ENCODE measurements around the gene UBC. TPM values are rescaled to one million over a fixed set of nuclear protein-coding genes. Genes with fewer than 3 reads are reported as not detected.
"Not testable (repeated sequence)": the region's sequence is repeated elsewhere in the genome, so short reads cannot be mapped to it uniquely, and the experiment has no call there.

UBC gene
- total RNA-seq, 1 experiment from 2014 or later, result 880 TPM

DNA sequence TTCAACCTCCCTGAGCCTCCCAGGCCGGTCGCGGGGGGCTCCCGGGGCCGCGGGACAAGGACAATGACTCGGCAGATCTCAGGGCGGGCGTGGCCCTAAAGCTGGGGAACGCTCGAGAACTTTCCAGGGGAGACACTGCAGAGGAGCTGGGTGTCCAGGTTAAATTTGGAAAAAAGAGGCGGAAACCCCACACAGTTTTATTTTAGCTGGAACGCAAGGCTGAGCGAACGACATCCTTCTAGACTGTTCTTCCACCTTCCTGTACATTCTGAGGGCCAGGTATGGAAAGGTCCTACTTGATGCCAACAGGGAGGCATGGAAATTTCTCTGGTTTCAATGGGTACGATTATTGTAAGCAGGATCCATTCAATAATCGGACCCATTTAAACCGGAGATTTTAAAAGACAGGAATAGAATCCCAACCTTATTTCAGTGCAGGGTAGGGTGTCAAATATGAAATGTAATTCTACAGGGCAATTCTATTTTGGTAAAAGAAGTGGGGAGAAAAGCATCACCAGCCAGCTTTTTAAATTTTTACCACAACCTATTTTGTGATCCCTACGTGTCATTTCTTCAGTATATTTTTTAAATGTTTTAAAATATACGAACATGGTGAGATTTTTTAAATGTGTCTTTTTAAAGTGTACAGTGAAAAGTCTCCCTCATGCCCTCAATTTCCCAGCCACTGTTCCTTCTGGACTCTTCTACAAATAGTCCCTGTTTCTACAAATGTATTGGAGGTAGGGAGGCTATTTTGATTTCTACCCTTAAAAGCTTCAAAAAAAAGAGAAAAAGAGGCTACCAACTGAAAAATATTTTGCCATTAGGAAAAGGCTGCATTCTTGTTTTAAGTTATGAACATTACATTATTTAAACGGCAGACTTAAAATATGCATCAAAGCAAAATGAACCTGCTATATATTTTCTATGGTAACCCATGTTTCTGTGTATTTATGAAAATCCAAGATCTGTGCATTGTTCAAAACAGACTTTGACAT is 1.1 kb upstream of the UBC start:
- intact Hi-C loops (cut with micrococcal nuclease; ENCODE audit: unreplicated experiment), result no loop called here
- H3K27me3 ChIP-seq (replicated peaks; ENCODE audit: control insufficient read depth, insufficient read depth, low read length), result no peaks in the 10 kb centered on the region
- no peaks in the 10 kb centered on the region for H3K9me3 ChIP-seq
- TSS peak; percentile 71 for BruUV-seq (replicated peaks)
- CTCF ChIA-PET, result interaction anchor here (0.6 to 3.9 kb wide), 3 partner anchors 9 to 45 kb away, joined by 4 to 19 read pairs (median 17); no protein-coding TSS in a partner anchor
- peak overlapping the region; percentile 87 for H3K4me3 ChIP-seq (ENCODE audit: low read depth, low read length)
- Mint-ChIP-seq H3K4me3 (ENCODE audit: unreplicated experiment) (peak overlapping the region; percentile 98), H3K36me3 (ENCODE audit: insufficient read depth, unreplicated experiment) (peaks cover 69% of the 10 kb centered on the region), H3K27me3 (ENCODE audit: insufficient read depth, unreplicated experiment) (peaks cover 4% of the 10 kb centered on the region), H3K9me3 (ENCODE audit: unreplicated experiment) (no peaks in the 10 kb centered on the region), H3K4me1 (ENCODE audit: low read depth, unreplicated experiment) (peaks cover 49% of the 10 kb centered on the region), H3K27ac (ENCODE audit: unreplicated experiment) (peak overlapping the region; percentile 100)
- POLR2A ChIA-PET, result interaction anchor here (0.6 to 2.8 kb wide), 5 partner anchors 9 to 90 kb away, joined by 3 to 44 read pairs (median 4); no protein-coding TSS in a partner anchor
- TF ChIP-seq, protein P1, sequence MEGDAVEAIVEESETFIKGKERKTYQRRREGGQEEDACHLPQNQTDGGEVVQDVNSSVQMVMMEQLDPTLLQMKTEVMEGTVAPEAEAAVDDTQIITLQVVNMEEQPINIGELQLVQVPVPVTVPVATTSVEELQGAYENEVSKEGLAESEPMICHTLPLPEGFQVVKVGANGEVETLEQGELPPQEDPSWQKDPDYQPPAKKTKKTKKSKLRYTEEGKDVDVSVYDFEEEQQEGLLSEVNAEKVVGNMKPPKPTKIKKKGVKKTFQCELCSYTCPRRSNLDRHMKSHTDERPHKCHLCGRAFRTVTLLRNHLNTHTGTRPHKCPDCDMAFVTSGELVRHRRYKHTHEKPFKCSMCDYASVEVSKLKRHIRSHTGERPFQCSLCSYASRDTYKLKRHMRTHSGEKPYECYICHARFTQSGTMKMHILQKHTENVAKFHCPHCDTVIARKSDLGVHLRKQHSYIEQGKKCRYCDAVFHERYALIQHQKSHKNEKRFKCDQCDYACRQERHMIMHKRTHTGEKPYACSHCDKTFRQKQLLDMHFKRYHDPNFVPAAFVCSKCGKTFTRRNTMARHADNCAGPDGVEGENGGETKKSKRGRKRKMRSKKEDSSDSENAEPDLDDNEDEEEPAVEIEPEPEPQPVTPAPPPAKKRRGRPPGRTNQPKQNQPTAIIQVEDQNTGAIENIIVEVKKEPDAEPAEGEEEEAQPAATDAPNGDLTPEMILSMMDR (IDR thresholded peaks at IDR 0.05; ENCODE audit: insufficient read depth in 1 of 2, low read depth in 1 of 2, low read length in 1 of 2, severe bottlenecking in 1 of 2, unreplicated experiment in 1 of 2), result no peak
- peaks cover 41% of the 10 kb centered on the region for H3K4me1 ChIP-seq
- H3K36me3 ChIP-seq (ENCODE audit: control insufficient read depth, insufficient read depth, low read length), result peaks cover 4% of the 10 kb centered on the region
- DNase-seq, result peak in 1 of 2 experiments; percentile 59

DNA sequence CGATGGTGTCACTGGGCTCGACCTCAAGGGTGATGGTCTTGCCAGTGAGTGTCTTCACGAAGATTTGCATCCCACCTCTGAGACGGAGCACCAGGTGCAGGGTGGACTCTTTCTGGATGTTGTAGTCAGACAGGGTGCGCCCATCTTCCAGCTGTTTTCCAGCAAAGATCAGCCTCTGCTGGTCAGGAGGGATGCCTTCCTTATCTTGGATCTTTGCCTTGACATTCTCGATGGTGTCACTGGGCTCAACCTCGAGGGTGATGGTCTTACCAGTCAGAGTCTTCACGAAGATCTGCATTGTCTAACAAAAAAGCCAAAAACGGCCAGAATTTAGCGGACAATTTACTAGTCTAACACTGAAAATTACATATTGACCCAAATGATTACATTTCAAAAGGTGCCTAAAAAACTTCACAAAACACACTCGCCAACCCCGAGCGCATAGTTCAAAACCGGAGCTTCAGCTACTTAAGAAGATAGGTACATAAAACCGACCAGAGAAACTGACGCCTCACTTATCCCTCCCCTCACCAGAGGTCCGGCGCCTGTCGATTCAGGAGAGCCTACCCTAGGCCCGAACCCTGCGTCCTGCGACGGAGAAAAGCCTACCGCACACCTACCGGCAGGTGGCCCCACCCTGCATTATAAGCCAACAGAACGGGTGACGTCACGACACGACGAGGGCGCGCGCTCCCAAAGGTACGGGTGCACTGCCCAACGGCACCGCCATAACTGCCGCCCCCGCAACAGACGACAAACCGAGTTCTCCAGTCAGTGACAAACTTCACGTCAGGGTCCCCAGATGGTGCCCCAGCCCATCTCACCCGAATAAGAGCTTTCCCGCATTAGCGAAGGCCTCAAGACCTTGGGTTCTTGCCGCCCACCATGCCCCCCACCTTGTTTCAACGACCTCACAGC is 717 bp downstream of the UBC start:
- ChIA-PET CTCF (interaction anchor here (0.8 to 1.1 kb wide), 2 partner anchors 9 to 15 kb away, joined by 3 read pairs; no protein-coding TSS in a partner anchor), POLR2A (interaction anchor here (0.8 to 1.7 kb wide), 4 partner anchors 8 to 29 kb away, joined by 5 to 21 read pairs (median 8); no protein-coding TSS in a partner anchor)
- intact Hi-C loops (cut with micrococcal nuclease; ENCODE audit: unreplicated experiment), result no loop called here
- H3K4me1 ChIP-seq, result peaks cover 41% of the 10 kb centered on the region
- peak overlapping the region; percentile 87 for H3K4me3 ChIP-seq (ENCODE audit: low read depth, low read length)
- peak overlapping the region; percentile 98 for H3K4me3 Mint-ChIP-seq (ENCODE audit: unreplicated experiment)
- H3K36me3 Mint-ChIP-seq (ENCODE audit: insufficient read depth, unreplicated experiment), result peaks cover 85% of the 10 kb centered on the region
- BruUV-seq (replicated peaks), result no TSS peak
- peaks cover 4% of the 10 kb centered on the region for H3K27me3 Mint-ChIP-seq (ENCODE audit: insufficient read depth, unreplicated experiment)
- no peaks in the 10 kb centered on the region for H3K9me3 Mint-ChIP-seq (ENCODE audit: unreplicated experiment)
- H3K27me3 ChIP-seq (replicated peaks; ENCODE audit: control insufficient read depth, insufficient read depth, low read length), result no peaks in the 10 kb centered on the region
- peaks cover 46% of the 10 kb centered on the region for H3K4me1 Mint-ChIP-seq (ENCODE audit: low read depth, unreplicated experiment)
- H3K9me3 ChIP-seq, result no peaks in the 10 kb centered on the region
- TF ChIP-seq, protein P1 (IDR thresholded peaks at IDR 0.05; ENCODE audit: insufficient read depth in 1 of 2, low read depth in 1 of 2, low read length in 1 of 2, severe bottlenecking in 1 of 2, unreplicated experiment in 1 of 2), result peak; percentile 56 to 62
- H3K36me3 ChIP-seq (ENCODE audit: control insufficient read depth, insufficient read depth, low read length), result peaks cover 4% of the 10 kb centered on the region
- peak; percentile 91 to 94 for DNase-seq
- peak overlapping the region; percentile 100 for H3K27ac Mint-ChIP-seq (ENCODE audit: unreplicated experiment)

DNA sequence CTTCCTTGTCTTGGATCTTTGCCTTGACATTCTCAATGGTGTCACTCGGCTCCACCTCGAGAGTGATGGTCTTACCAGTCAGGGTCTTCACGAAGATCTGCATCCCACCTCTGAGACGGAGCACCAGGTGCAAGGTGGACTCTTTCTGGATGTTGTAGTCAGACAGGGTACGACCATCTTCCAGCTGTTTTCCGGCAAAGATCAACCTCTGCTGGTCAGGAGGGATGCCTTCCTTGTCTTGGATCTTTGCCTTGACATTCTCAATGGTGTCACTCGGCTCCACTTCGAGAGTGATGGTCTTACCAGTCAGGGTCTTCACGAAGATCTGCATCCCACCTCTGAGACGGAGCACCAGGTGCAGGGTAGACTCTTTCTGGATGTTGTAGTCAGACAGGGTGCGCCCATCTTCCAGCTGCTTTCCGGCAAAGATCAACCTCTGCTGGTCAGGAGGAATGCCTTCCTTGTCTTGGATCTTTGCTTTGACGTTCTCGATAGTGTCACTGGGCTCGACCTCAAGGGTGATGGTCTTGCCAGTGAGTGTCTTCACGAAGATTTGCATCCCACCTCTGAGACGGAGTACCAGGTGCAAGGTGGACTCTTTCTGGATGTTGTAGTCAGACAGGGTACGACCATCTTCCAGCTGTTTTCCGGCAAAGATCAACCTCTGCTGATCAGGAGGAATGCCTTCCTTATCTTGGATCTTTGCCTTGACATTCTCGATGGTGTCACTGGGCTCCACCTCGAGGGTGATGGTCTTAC is 1.7 kb downstream of the UBC start:
- DNase-seq; H3K36me3 ChIP-seq (ENCODE audit: control insufficient read depth, insufficient read depth, low read length); POLR2A ChIA-PET; H3K9me3 Mint-ChIP-seq (ENCODE audit: unreplicated experiment); H3K27me3 Mint-ChIP-seq (ENCODE audit: insufficient read depth, unreplicated experiment); H3K9me3 ChIP-seq; intact Hi-C loops (cut with micrococcal nuclease; ENCODE audit: unreplicated experiment); CTCF ChIA-PET; H3K27me3 ChIP-seq (replicated peaks; ENCODE audit: control insufficient read depth, insufficient read depth, low read length): not testable (repeated sequence)
- H3K4me3 ChIP-seq (ENCODE audit: low read depth, low read length), result peak overlapping the region; percentile 11; the same call in 1 of the 2 replicates
- peak overlapping the region; percentile 98 for H3K4me3 Mint-ChIP-seq (ENCODE audit: unreplicated experiment)
- peak overlapping the region; percentile 100 for H3K27ac Mint-ChIP-seq (ENCODE audit: unreplicated experiment)
- H3K4me1 ChIP-seq, result peaks cover 31% of the 10 kb centered on the region
- H3K36me3 Mint-ChIP-seq (ENCODE audit: insufficient read depth, unreplicated experiment), result peaks cover 83% of the 10 kb centered on the region
- TSS peak; percentile 39 for BruUV-seq (replicated peaks)
- H3K4me1 Mint-ChIP-seq (ENCODE audit: low read depth, unreplicated experiment), result peaks cover 46% of the 10 kb centered on the region

DNA sequence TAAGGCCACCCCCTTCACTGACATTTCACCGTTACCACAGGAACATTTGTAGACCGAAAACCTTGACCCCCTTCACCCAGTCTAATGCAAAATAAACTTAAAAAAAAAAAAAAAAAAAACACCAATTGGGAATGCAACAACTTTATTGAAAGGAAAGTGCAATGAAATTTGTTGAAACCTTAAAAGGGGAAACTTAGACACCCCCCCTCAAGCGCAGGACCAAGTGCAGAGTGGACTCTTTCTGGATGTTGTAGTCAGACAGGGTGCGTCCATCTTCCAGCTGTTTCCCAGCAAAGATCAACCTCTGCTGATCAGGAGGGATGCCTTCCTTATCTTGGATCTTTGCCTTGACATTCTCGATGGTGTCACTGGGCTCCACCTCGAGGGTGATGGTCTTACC is 2.9 kb downstream of the UBC start:
- H3K4me3 Mint-ChIP-seq (ENCODE audit: unreplicated experiment), result peak overlapping the region; percentile 47
- peaks cover 72% of the 10 kb centered on the region for H3K36me3 Mint-ChIP-seq (ENCODE audit: insufficient read depth, unreplicated experiment)
- peaks cover 47% of the 10 kb centered on the region for H3K4me1 Mint-ChIP-seq (ENCODE audit: low read depth, unreplicated experiment)
- H3K4me1 ChIP-seq, result peaks cover 29% of the 10 kb centered on the region
- CTCF ChIA-PET, result interaction anchor here (1.4 kb wide), 1 partner anchor 28 kb away, joined by 4 read pairs; no protein-coding TSS in a partner anchor
- H3K27me3 Mint-ChIP-seq (ENCODE audit: insufficient read depth, unreplicated experiment); intact Hi-C loops (cut with micrococcal nuclease; ENCODE audit: unreplicated experiment); H3K9me3 Mint-ChIP-seq (ENCODE audit: unreplicated experiment); H3K36me3 ChIP-seq (ENCODE audit: control insufficient read depth, insufficient read depth, low read length); POLR2A ChIA-PET; BruUV-seq (replicated peaks); H3K27me3 ChIP-seq (replicated peaks; ENCODE audit: control insufficient read depth, insufficient read depth, low read length); DNase-seq; H3K4me3 ChIP-seq (ENCODE audit: low read depth, low read length); H3K9me3 ChIP-seq: not testable (repeated sequence)
- peak overlapping the region; percentile 61 for H3K27ac Mint-ChIP-seq (ENCODE audit: unreplicated experiment)

Measured in Caco-2 (cell line).